Breast epithelium (tissue), 4 donors: ENCODE results near the gene RMND1. TPM values are rescaled to one million over a fixed set of nuclear protein-coding genes. Genes with fewer than 3 reads are reported as not detected.
"Not testable (repeated sequence)": the region's sequence is repeated elsewhere in the genome, so short reads cannot be mapped to it uniquely, and the experiment has no call there.

ENCODE experiments used
- DNase-seq, 2 donors: peaks; one replicate each; pipeline ENCODE4 v3.0.0-alpha.2; 2019; ENCODE audit warnings: low spot score in 2 of 2
- H3K27ac ChIP-seq, 2 donors: fragments of 200-600 bp; sonication (generic) in 1 of 2; one replicate each; pipeline ENCODE4 v1.5.1; 2016 to 2019; ENCODE audit warnings: mild to moderate bottlenecking in 1 of 2
- H3K27me3 ChIP-seq, 2 donors: fragments of 200-600 bp; sonication (generic) in 1 of 2; one replicate each; pipeline versions ENCODE4 v1.5.1 to v1.6.0; 2017 to 2019; ENCODE audit warnings: control low read depth in 1 of 2, mild to moderate bottlenecking in 1 of 2
- H3K36me3 ChIP-seq: fragments of 200-600 bp; one replicate; pipeline ENCODE4 v1.5.1; 2019
- H3K4me1 ChIP-seq, 2 donors: fragments of 200-600 bp; sonication (generic); one replicate each; pipeline ENCODE4 v1.5.1; 2016 to 2019; ENCODE audit warnings: control low read depth in 1 of 2
- H3K4me3 ChIP-seq, 3 donors: fragments of 200-600 bp; sonication (generic); 1 replicate in 2 of 3; 2 replicates in 1 of 3; pipeline ENCODE4 v1.5.1; 2016 to 2019; ENCODE audit warnings: mild to moderate bottlenecking in 3 of 3, moderate library complexity in 2 of 3
- H3K9me3 ChIP-seq, 2 donors: fragments of 200-600 bp; sonication (generic) in 1 of 2; one replicate each; pipeline ENCODE4 v1.5.1; 2016 to 2019; ENCODE audit warnings: control low read depth in 1 of 2
- CTCF ChIP-seq, 3 donors: fragments of 450-650 bp; IDR thresholded peaks; one replicate each; pipeline ENCODE4 v1.5.1; 2016 to 2017; ENCODE audit warnings: antibody characterized with exemption in 3 of 3, mild to moderate bottlenecking in 3 of 3, moderate library complexity in 3 of 3
- POLR2A ChIP-seq: fragments of 450-650 bp; IDR thresholded peaks from one replicate; pipeline ENCODE4 v1.6.1; 2016; ENCODE audit warnings: antibody characterized with exemption, mild to moderate bottlenecking, moderate library complexity
- POLR2AphosphoS5 ChIP-seq, 3 donors: sonication (generic); formaldehyde crosslinking; IDR thresholded peaks; one replicate each; pipeline ENCODE4 v1.6.1; 2017; ENCODE audit warnings: antibody characterized with exemption in 3 of 3
- intact Hi-C: fragments of 100-400 bp; cut with DNase I; formaldehyde crosslinking; loops from one replicate; pipeline ENCODE4 v1.15.1; 2023; ENCODE audit warnings: low total_unique reads
- total RNA-seq, 3 donors: library from RNA; depleted of rRNA; stranded (reverse); fragments of >200 nt; gene quantifications; one replicate each; pipeline ENCODE4 v1.1.0, GENCODE V29; 2016

The RMND1 gene
- total RNA-seq, 3 donors from 2014 or later, result 25.3 to 34.1 (median 32.1) TPM

- TF ChIP-seq POLR2A (no peak), POLR2AphosphoS5 (IDR thresholded peaks at IDR 0.05) (no peak), CTCF (IDR thresholded peaks at IDR 0.05) (no peak)
- no peak overlapping the region for H3K4me3 ChIP-seq
- intact Hi-C loops, result no loop called here
- H3K27me3 ChIP-seq, result no peaks in the 10 kb centered on the region
- no peak overlapping the region for H3K27ac ChIP-seq
- H3K4me1 ChIP-seq, result no peaks in the 10 kb centered on the region
- H3K36me3 ChIP-seq, result no peaks in the 10 kb centered on the region
- H3K9me3 ChIP-seq, result no peaks in the 10 kb centered on the region
- DNase-seq, result no peak
These were observed 92.4 kb downstream of the RMND1 start for GRCh38 chr6:151359486-151359885.

DNA sequence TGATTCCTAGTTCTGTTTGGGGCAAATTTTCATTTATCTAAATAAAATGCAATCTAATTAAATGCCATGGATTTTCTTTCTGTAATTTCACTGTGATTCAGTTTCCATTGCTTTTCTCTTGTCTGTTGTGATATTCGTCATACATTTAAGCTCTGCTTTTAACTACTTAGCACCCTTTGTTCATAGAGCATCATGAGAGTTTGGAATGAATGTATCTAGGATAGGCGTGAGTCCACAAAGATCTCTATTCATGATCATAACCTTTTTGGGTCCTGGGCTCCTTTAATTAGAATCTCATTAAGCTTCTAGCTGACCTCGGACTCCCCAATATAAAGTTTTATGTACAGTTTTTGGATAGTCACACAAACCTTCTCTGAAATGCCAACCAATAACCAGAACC, 93.5 kb downstream of the RMND1 start:
- H3K4me3 ChIP-seq, result no peak overlapping the region
- no peaks in the 10 kb centered on the region for H3K27me3 ChIP-seq
- DNase-seq, result no peak
- intact Hi-C loops, result no loop called here
- no peak overlapping the region for H3K27ac ChIP-seq
- H3K36me3 ChIP-seq, result no peaks in the 10 kb centered on the region
- H3K4me1 ChIP-seq, result no peaks in the 10 kb centered on the region
- TF ChIP-seq POLR2A (no peak), POLR2AphosphoS5 (IDR thresholded peaks at IDR 0.05) (no peak), CTCF (IDR thresholded peaks at IDR 0.05) (no peak)
- no peaks in the 10 kb centered on the region for H3K9me3 ChIP-seq

GRCh38 chr6:151357758-151358436, 94.0 kb downstream of the RMND1 start:
- TF ChIP-seq POLR2AphosphoS5 (IDR thresholded peaks at IDR 0.05) (no peak), CTCF (IDR thresholded peaks at IDR 0.05) (no peak), POLR2A (no peak)
- H3K36me3 ChIP-seq, result no peaks in the 10 kb centered on the region
- intact Hi-C loops, result no loop called here

GRCh38 chr6:151356983-151357382, 94.9 kb downstream of the RMND1 start:
- H3K27me3 ChIP-seq, intact Hi-C loops, H3K36me3 ChIP-seq, H3K9me3 ChIP-seq, H3K27ac ChIP-seq, H3K4me1 ChIP-seq, H3K4me3 ChIP-seq, DNase-seq: not testable (repeated sequence)

More at GRCh38 chr6:151357758-151358436, 94.0 kb downstream of the RMND1 start:
- Histone ChIP-seq H3K9me3 (no peaks in the 10 kb centered on the region), H3K27me3 (no peaks in the 10 kb centered on the region), H3K4me3 (no peak overlapping the region), H3K4me1 (no peaks in the 10 kb centered on the region), H3K27ac (no peak overlapping the region)
- no peak for DNase-seq

Other genes starting within 250 kb of the RMND1 start
- gene AKAP12, start 212.2 kb downstream of the RMND1 start, total RNA-seq, result 100 to 1,000 TPM in 2 of 3 donors, 10 to 100 TPM in 1; 40.7 to 368 (median 127) TPM
- 10 to 100 TPM in 2 of 3 donors, 1 to 10 TPM in 1; 9.9 to 20.5 (median 15.1) TPM for gene ZBTB2, start 60.6 kb downstream of the RMND1 start, total RNA-seq
- 1 to 10 TPM; 3.5 to 9.8 (median 9.4) TPM for gene CCDC170, start 41.9 kb upstream of the RMND1 start, total RNA-seq